H1 (cell line): Measurements from ENCODE around the gene GBF1. TPM values are rescaled to one million over a fixed set of nuclear protein-coding genes. Genes with fewer than 3 reads are reported as not detected.

Source experiments
- CTCF ChIA-PET: fragments of 300-600 bp; sonication (Branson Sonifier 250); formaldehyde crosslinking; loops from one replicate; lab custom pipeline; 2021; ENCODE audit not compliant: partially characterized antibody; lab: Charles Lee
- POLR2A ChIA-PET: fragments of 300-600 bp; sonication (Branson Sonifier 250); formaldehyde crosslinking; loops from one replicate; lab custom pipeline; 2021; ENCODE audit warnings: inconsistent platforms; ENCODE audit not compliant: partially characterized antibody; lab: Charles Lee
- DNase-seq, 2 experiments: peaks; one replicate each; pipeline versions ENCODE4 v3.0.0 to v3.0.0-alpha.2; 2010 to 2022; ENCODE audit warnings: low spot score in 2 of 2, low read depth in 1 of 2, mixed read lengths in 1 of 2
- FAIRE-seq: peaks from 2 replicates; lab custom pipeline; 2011; peaks lifted over from hg19 to GRCh38; lab: Jason Lieb, UNC
- H2AFZ ChIP-seq: 2 replicates; pipeline ENCODE4 v1.8.1; 2012; ENCODE audit warnings: low read length, inconsistent platforms
- H2AK5ac ChIP-seq: 2 replicates; pipeline ENCODE4 v1.6.1; 2013; ENCODE audit warnings: low read depth, low read length
- H2BK120ac ChIP-seq: replicated peaks from 2 replicates; pipeline ENCODE3; 2013; ENCODE audit warnings: low read depth, low read length, inconsistent platforms
- H2BK12ac ChIP-seq: 2 replicates; pipeline ENCODE4 v1.6.1; 2013; ENCODE audit warnings: low read depth, low read length
- H2BK15ac ChIP-seq: 2 replicates; pipeline ENCODE4 v1.6.1; 2013; ENCODE audit warnings: low read length
- H2BK20ac ChIP-seq: 2 replicates; pipeline ENCODE4 v1.6.1; 2013; ENCODE audit warnings: low read length
- H2BK5ac ChIP-seq: 2 replicates; pipeline ENCODE4 v1.6.1; 2013; ENCODE audit warnings: low read depth, low read length
- H3K14ac ChIP-seq: 2 replicates; pipeline ENCODE4 v1.6.1; 2013; ENCODE audit warnings: inconsistent platforms; ENCODE audit not compliant: insufficient read length
- H3K18ac ChIP-seq: 2 replicates; pipeline ENCODE4 v1.6.1; 2013; ENCODE audit warnings: low read length; ENCODE audit errors: extremely low read depth
- H3K23ac ChIP-seq: 2 replicates; pipeline ENCODE4 v1.6.1; 2013; ENCODE audit warnings: inconsistent platforms; ENCODE audit not compliant: insufficient read length
- H3K23me2 ChIP-seq: 2 replicates; pipeline ENCODE4 v1.6.1; 2013; ENCODE audit warnings: low read depth, low read length
- H3K27ac ChIP-seq: 2 replicates; pipeline ENCODE4 v1.6.1; 2011; ENCODE audit warnings: low read depth, low read length, inconsistent platforms
- H3K27me3 ChIP-seq, 4 experiments: replicated peaks in 1 of 4; 1 replicate in 1 of 4; 2 replicates in 3 of 4; pipeline versions ENCODE4 v1.6.1 to v1.8.1; 2011 to 2013; ENCODE audit warnings: low read length in 3 of 4, mild to moderate bottlenecking in 3 of 4, inconsistent platforms in 2 of 4, mixed read lengths in 2 of 4, moderate library complexity in 1 of 4; ENCODE audit not compliant: control insufficient read depth in 3 of 4, insufficient read depth in 3 of 4; ENCODE audit errors: extremely low read depth in 1 of 4
- H3K36me3 ChIP-seq, 4 experiments: 2 replicates each; pipeline versions ENCODE4 v1.6.1 to v1.8.1; 2011 to 2013; ENCODE audit warnings: mild to moderate bottlenecking in 4 of 4, low read length in 3 of 4, moderate library complexity in 2 of 4, control low read depth in 1 of 4, inconsistent platforms in 1 of 4; ENCODE audit not compliant: insufficient read depth in 4 of 4, control insufficient read depth in 2 of 4
- H3K4ac ChIP-seq: replicated peaks from 2 replicates; pipeline ENCODE3; 2013; ENCODE audit warnings: low read length, low read depth, mixed read lengths, inconsistent platforms; ENCODE audit not compliant: insufficient read length
- H3K4me1 ChIP-seq, 4 experiments: replicated peaks in 1 of 4; 1 replicate in 1 of 4; 2 replicates in 3 of 4; pipeline versions ENCODE4 v1.6.1 to v1.8.1; 2011 to 2013; ENCODE audit warnings: low read length in 3 of 4, inconsistent platforms in 2 of 4, mixed read lengths in 1 of 4; ENCODE audit not compliant: insufficient read depth in 4 of 4, control insufficient read depth in 3 of 4
- H3K4me2 ChIP-seq, 2 experiments: 2 replicates each; pipeline versions ENCODE4 v1.6.1 to v1.8.1; 2011 to 2013; ENCODE audit warnings: low read depth in 2 of 2, low read length in 2 of 2, control low read depth in 1 of 2, inconsistent platforms in 1 of 2, mild to moderate bottlenecking in 1 of 2; ENCODE audit not compliant: insufficient read depth in 1 of 2
- H3K4me3 ChIP-seq, 4 experiments: fragments of 200-600, 300-600 bp in 1 of 4; sonication (generic), shearing (Covaris generic), sonication (Bioruptor Twin) in 1 of 4; 2 replicates each; pipeline versions ENCODE4 v1.5.1 to v1.8.1; 2011 to 2016; ENCODE audit warnings: low read length in 4 of 4, low read depth in 3 of 4, control low read depth in 2 of 4, inconsistent platforms in 2 of 4, mild to moderate bottlenecking in 2 of 4, mixed read lengths in 1 of 4, moderate library complexity in 1 of 4; ENCODE audit not compliant: insufficient read depth in 2 of 4; ENCODE audit errors: extremely low read depth in 1 of 4
- H3K56ac ChIP-seq: replicated peaks from 2 replicates; pipeline ENCODE3; 2013; ENCODE audit warnings: low read depth, mild to moderate bottlenecking, mixed read lengths, low read length, inconsistent platforms; ENCODE audit not compliant: insufficient read length
- H3K79me1 ChIP-seq: 2 replicates; pipeline ENCODE4 v1.6.1; 2013; ENCODE audit warnings: low read depth, low read length, control low read depth
- H3K79me2 ChIP-seq, 2 experiments: 2 replicates each; pipeline versions ENCODE4 v1.6.1 to v1.8.1; 2012 to 2013; ENCODE audit warnings: low read length in 2 of 2, mild to moderate bottlenecking in 2 of 2, inconsistent platforms in 1 of 2; ENCODE audit not compliant: insufficient read depth in 2 of 2, control insufficient read depth in 1 of 2
- H3K9ac ChIP-seq, 4 experiments: replicated peaks in 1 of 4; 1 replicate in 1 of 4; 2 replicates in 3 of 4; pipeline versions ENCODE4 v1.6.1 to v1.8.1; 2011 to 2013; ENCODE audit warnings: low read depth in 3 of 4, low read length in 3 of 4, control low read depth in 2 of 4, mild to moderate bottlenecking in 2 of 4, moderate library complexity in 2 of 4, inconsistent platforms in 1 of 4; ENCODE audit errors: extremely low read depth in 1 of 4
- H3K9me3 ChIP-seq, 2 experiments: 2 replicates each; pipeline versions ENCODE4 v1.6.1 to v1.8.1; 2012 to 2013; ENCODE audit warnings: mild to moderate bottlenecking in 2 of 2, moderate library complexity in 2 of 2, control low read depth in 1 of 2, inconsistent platforms in 1 of 2, low read depth in 1 of 2, low read length in 1 of 2, mixed read lengths in 1 of 2; ENCODE audit not compliant: insufficient read depth in 2 of 2
- H4K20me1 ChIP-seq, 2 experiments: replicated peaks in 1 of 2; 2 replicates each; pipeline versions ENCODE3 to v1.8.1; 2011 to 2013; ENCODE audit warnings: inconsistent platforms in 2 of 2, low read length in 2 of 2, mild to moderate bottlenecking in 1 of 2; ENCODE audit not compliant: insufficient read depth in 2 of 2, control insufficient read depth in 1 of 2
- H4K5ac ChIP-seq: 2 replicates; pipeline ENCODE4 v1.6.1; 2013; ENCODE audit warnings: low read length, low read depth, mixed read lengths, inconsistent platforms; ENCODE audit not compliant: insufficient read length
- H4K8ac ChIP-seq: 2 replicates; pipeline ENCODE4 v1.8.0; 2013; ENCODE audit warnings: mild to moderate bottlenecking, moderate library complexity, low read length, inconsistent platforms; ENCODE audit not compliant: insufficient read depth; ENCODE audit errors: extremely low read depth
- H4K91ac ChIP-seq: replicated peaks from 2 replicates; pipeline ENCODE3; 2013; ENCODE audit warnings: low read length, mixed read lengths, inconsistent platforms; ENCODE audit not compliant: insufficient read length
- CHD2 ChIP-seq: IDR thresholded peaks from 2 replicates; pipeline ENCODE4 v1.6.1; 2012; ENCODE audit warnings: low read length, improper control_type of control experiment
- EP300 ChIP-seq, 2 experiments: IDR thresholded peaks; 1 replicate in 1 of 2; 2 replicates in 1 of 2; pipeline ENCODE4 v1.6.1; 2011 to 2012; ENCODE audit warnings: low read depth in 2 of 2, low read length in 2 of 2, mild to moderate bottlenecking in 2 of 2, borderline replicate concordance in 1 of 2, inconsistent platforms in 1 of 2, moderate library complexity in 1 of 2
- MAFK ChIP-seq: IDR thresholded peaks from 2 replicates; pipeline ENCODE4 v1.6.1; 2012; ENCODE audit warnings: low read depth, mild to moderate bottlenecking, improper control_type of control experiment, low read length
- SP2 ChIP-seq: IDR thresholded peaks from 2 replicates; pipeline ENCODE4 v1.6.1; 2012; ENCODE audit warnings: mild to moderate bottlenecking, low read length, inconsistent platforms
- WGBS, 2 experiments: shearing (Covaris generic) in 1 of 2; methylation state at CpG; one replicate each; pipeline versions ENCODE4 v1.1.6 to v1.1.7; 2013 to 2015; ENCODE audit warnings: low lambda C conversion rate in 2 of 2, mixed read lengths in 2 of 2, inconsistent platforms in 1 of 2, low coverage in 1 of 2, missing lambda C conversion rate in 1 of 2; ENCODE audit not compliant: insufficient replicate concordance in 2 of 2, insufficient coverage in 1 of 2, insufficient read length in 1 of 2; ENCODE audit errors: extremely low coverage in 1 of 2, missing lambda C conversion rate in 1 of 2; 5-methylcytosine and 5-hydroxymethylcytosine counted together
- polyA plus RNA-seq, 7 experiments: library from polyadenylated mRNA; depleted of rRNA in 3 of 7; stranded (reverse) in 5 of 7; unstranded in 2 of 7; fragments of >200 nt in 5 of 7; fragments of 200-250 nt in 2 of 7; gene quantifications; 1 replicate in 5 of 7; 2 replicates in 1 of 7; 4 replicates in 1 of 7; pipeline versions ENCODE4 v1.2.1 to v1.2.3, GENCODE V29; 2011 to 2013; ENCODE audit warnings: missing spikeins in 2 of 7, mixed read lengths in 2 of 7
- total RNA-seq: library from RNA; stranded (reverse); fragmentation: NEBNext Ultra II Directional; extraction: Animal tissue kit (Norgen Biotek cat#: 25700); gene quantifications from 2 replicates; pipeline ENCODE4 v1.2.1, GENCODE V29; 2021

GBF1 gene
- total and polyA plus RNA-seq, 2 of the 8 experiments (the other 6 are each of a cell fraction or from before 2014, with no cell fraction given), result 11.0 to 25.5 TPM

- CTCF ChIA-PET, result interaction anchor here (0.7 to 16.4 kb wide), 12 partner anchors 5 to 236 kb away, joined by 3 to 357 read pairs (median 18); partner anchors contain the start of genes C10orf95, CUEDC2, ELOVL3 and FBXL15
- Histone ChIP-seq H3K9me3 (no peaks in the 10 kb centered on the region), H3K14ac (no peak overlapping the region), H3K4me1 (peaks cover 0 to 16% (median 8%) of the 10 kb centered on the region in 4 experiments; a peak in 6 of 7 replicates), H2AK5ac (no peak overlapping the region), H3K23ac (no peak overlapping the region), H4K91ac (no peak overlapping the region), H2BK12ac (no peak overlapping the region), H4K20me1 (peaks cover 6 to 10% of the 10 kb centered on the region in 2 experiments), H3K79me2 (no peaks in the 10 kb centered on the region), H3K56ac (no peak overlapping the region), H2BK20ac (no peak overlapping the region), H3K18ac (no peak overlapping the region), H3K4me2 (no peak overlapping the region), H2BK5ac (no peak overlapping the region), H2AFZ (no peak overlapping the region), H4K8ac (no peak overlapping the region), H3K9ac (no peak overlapping the region), H2BK15ac (no peak overlapping the region), H3K27ac (no peak overlapping the region), H3K4me3 (no peak overlapping the region), H3K36me3 (peaks cover 2 to 13% (median 8%) of the 10 kb centered on the region in 4 experiments; a peak in 6 of 8 replicates), H2BK120ac (no peak overlapping the region), H3K4ac (no peak overlapping the region), H3K27me3 (peaks cover 0 to 8% (median 3%) of the 10 kb centered on the region in 4 experiments; a peak in 4 of 7 replicates), H3K23me2 (no peaks in the 10 kb centered on the region), H4K5ac (no peak overlapping the region), H3K79me1 (no peaks in the 10 kb centered on the region)
- DNase-seq, result no peak
- POLR2A ChIA-PET, result interaction anchor here (1.2 to 6.1 kb wide), 2 partner anchors 20 to 51 kb away, joined by 4 to 38 read pairs; partner anchors contain the start of gene FBXL15
- TF ChIP-seq EP300 (IDR thresholded peaks at IDR 0.05; ENCODE audit: borderline replicate concordance in 1 of 2, low read depth in 2 of 2, low read length in 2 of 2) (no peak), CHD2 (no peak), SP2 (no peak), MAFK (no peak)
- FAIRE-seq, result no peak
- WGBS, 2 experiments, result 92% methylated on average over 8 of the region's 8 CpGs; no CpG with 5 or more reads in 1 of the 2 experiments
These were observed 156.0 kb downstream of the GBF1 start for GRCh38 chr10:102401342-102401654.
